DOHH2 (cell line): ENCODE data around the gene CORO1C.
"Not testable (repeated sequence)": the region's sequence is repeated elsewhere in the genome, so short reads cannot be mapped to it uniquely, and the experiment has no call there.

Source experiments
- CTCF ChIP-seq: fragments of 200-600 bp; sonication (generic); IDR thresholded peaks from one replicate; pipeline ENCODE4 v1.5.1; 2014; ENCODE audit warnings: antibody characterized with exemption, mild to moderate bottlenecking, low read depth, low read length; ENCODE audit not compliant: poor library complexity, severe bottlenecking
- EZH2phosphoT487 ChIP-seq: fragments of 200-600 bp; sonication (generic); IDR thresholded peaks from 2 replicates; pipeline ENCODE4 v1.6.1; 2017; ENCODE audit warnings: borderline replicate concordance, mild to moderate bottlenecking, antibody characterized with exemption, low read length, moderate library complexity, mixed read lengths

- TF ChIP-seq CTCF, EZH2phosphoT487: not testable (repeated sequence)
Measured at GRCh38 chr12:108655812-108656175, 75.5 kb downstream of the CORO1C start.
